Left colon (tissue), 2 donors: ENCODE results near the gene PIK3R4. TPM values are rescaled to one million over a fixed set of nuclear protein-coding genes. Genes with fewer than 3 reads are reported as not detected.

Experiments used
- ATAC-seq: fragments of 200-7000 bp; cut with Tn5 transposase; one replicate; pipeline ENCODE4 v1.9.1; 2020; ENCODE audit warnings: mild to moderate bottlenecking, moderate library complexity
- DNase-seq, 2 donors: peaks; one replicate each; pipeline ENCODE4 v3.0.0-alpha.2; 2020
- intact Hi-C, 2 donors: fragments of 100-400 bp; cut with DNase I in 1 of 2; cut with micrococcal nuclease in 1 of 2; formaldehyde crosslinking; loops; one replicate each; pipeline versions ENCODE4 v1.11.2 to v1.14.0; 2022; cut with DNase I, micrococcal nuclease
- long read RNA-seq: library from polyadenylated mRNA; unstranded; transcript quantifications from one replicate; pipeline ENCODE4 v2.0.0, GENCODE V29; 2021
- total RNA-seq, 2 donors: library from RNA; stranded (reverse); fragmentation: NEBNext Ultra II Directional; extraction: Animal tissue kit (Norgen Biotek cat#: 25700); gene quantifications; one replicate each; pipeline ENCODE4 v1.2.1, GENCODE V29; 2021
- donor health status: DM: no; HTN: no; CAD: no.
- donor health status: DM: yes; HTN: yes; CAD: no.

PIK3R4 gene
- 10 to 100 TPM; 20.2 to 21.2 TPM for total RNA-seq
- long read RNA-seq, full-length matches to known transcripts, result 1 of 6 reads
- long read RNA-seq, partial matches to known transcripts, result 3 of 6 reads
- long read RNA-seq, other reads (novel, unspliced or antisense), result 2 of 6 reads

DNA sequence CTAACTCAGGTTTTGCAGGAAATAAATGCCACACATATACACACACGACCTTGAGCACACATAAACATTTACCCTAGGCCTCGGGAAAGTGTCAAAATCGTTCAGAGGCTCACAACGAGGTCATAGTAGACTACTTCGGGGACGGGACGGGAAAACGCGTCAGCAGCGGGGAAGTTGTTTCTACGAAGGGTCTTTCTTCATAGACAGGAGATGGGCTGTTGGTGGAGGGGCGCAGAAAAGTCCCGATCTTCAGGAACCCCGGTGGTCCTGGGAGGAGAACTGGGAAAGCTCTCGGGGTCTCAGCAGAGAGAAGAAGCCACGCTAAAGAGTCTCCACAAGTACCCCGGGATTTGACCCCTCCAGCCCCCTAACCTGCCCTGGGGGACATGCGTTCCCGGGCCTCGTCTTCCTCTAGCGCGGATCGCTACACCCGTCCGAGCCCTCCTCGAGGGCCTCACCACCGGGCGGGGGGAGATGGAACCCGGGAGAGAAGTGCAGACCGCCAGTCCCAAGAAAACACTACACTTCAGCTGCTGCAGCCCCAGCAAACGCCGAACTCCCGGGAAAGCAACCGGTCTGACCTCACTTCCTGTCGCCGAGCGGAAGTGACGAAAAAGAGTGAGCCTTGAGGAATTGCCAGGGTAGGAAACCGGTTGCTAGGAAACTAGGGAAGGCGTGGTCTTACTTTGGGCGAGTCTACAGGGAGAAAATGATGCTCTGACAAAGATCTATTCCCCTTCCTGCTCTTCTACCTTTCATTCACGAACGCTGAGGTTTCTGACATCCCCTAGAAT lies at the start of gene PIK3R4:
Gene PIK3R4 (minus strand): TSS at position 584 of the 794 bp plus-strand sequence. CDS start 1,611 bp downstream, outside the sequence.
- intact Hi-C loops, result no loop called here
- ATAC-seq (peak; percentile 97), DNase-seq (peak; percentile 94 to 96)

DNA sequence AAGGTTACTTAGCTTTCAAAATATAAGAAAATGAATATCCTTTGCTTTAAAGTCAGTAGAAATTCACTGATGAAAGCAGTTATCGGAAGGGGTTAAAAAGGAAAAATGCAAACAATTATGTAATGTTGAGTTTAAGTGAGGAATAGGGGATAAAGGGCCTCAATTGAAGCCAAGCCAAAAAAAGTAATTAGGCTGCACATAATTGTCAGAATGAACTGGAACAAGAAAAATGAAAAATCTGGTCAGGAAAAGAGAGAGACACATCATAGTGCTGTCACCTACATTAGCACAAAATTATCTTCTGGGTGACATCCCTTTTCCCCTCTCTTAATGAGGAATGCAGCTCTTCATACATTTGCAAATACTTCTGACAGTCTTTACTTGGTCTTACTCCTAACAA lies 48.8 kb upstream of the PIK3R4 start:
- ATAC-seq, result no peak
- intact Hi-C loops, result no loop called here
- no peak for DNase-seq

DNA sequence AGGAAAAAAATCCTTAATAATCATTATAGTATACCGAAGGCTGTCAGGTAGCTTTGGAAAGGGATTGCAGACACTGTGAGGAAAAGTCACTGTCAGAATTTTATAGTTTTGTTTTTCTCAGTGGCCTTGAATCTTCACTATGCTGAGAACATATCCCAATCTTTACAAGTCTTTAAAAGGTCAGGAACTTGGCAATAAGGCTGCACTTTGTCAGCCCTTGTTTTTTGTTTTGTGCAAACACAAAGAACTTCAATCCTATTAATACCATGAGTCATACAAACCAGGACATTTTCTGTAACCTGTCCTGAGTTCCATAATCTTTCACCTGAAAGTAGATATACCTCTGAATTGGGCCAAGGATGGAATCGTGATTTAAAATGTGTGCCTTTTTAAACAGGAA lies 45.6 kb upstream of the PIK3R4 start:
- ATAC-seq (no peak), DNase-seq (no peak)

DNA sequence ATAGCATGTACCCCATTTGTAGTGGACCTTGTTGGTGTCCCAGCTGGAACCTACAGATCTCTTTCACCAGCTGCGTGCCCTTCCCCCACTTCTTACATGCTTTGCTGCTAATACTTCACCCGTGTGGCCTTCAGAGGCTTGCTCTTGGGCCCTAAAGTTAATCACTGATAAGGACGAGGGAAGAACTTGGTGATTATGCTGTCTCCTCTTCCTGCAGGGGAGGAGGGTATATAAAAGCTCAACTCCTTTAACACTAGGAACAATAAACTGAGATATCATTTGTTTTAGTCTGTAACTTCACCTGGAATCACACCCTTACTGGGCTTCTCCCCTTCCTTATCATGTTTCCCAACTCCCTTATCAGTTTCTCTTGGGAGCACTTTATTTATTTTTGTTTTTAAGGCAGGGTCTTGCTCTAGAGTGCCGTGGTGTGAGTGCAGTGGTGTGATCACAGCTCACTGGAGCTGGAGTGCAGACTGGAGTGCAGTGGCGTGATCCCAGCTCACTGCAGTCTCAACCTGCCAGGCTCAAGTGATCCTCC lies 43.2 kb upstream of the PIK3R4 start:
- ATAC-seq (peak; percentile 91), DNase-seq (peak; percentile 61 to 69)
- intact Hi-C loops, result no loop called here

More for the DNA sequence above, 45.6 kb upstream of the PIK3R4 start:
- intact Hi-C loops, result no loop called here

- no peak for ATAC-seq
- intact Hi-C loops, result no loop called here
Measured at GRCh38 chr3:130787422-130788068, 40.9 kb upstream of the PIK3R4 start.

DNA sequence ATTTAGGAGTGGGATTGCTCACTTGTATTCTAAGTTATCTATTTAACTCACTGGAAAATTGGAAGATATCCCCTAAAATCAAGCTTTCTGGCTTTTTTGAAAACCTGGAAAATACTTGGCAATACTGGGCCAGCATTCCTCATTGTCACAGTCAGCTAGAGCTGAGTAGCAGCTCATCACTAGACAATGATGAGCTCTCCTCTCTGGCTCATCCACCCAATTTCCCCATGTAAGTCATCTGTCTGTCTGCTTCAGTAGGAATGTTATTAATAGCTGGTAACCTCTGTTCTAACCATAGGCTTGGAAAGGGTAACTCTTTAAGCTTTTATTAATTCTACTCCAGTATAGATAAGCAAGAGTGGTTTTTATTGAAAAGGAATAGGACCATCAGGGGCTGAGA lies 39.7 kb upstream of the PIK3R4 start:
- DNase-seq (no peak), ATAC-seq (no peak)
- intact Hi-C loops, result no loop called here

More at GRCh38 chr3:130787422-130788068, 40.9 kb upstream of the PIK3R4 start:
- no peak for DNase-seq

DNA sequence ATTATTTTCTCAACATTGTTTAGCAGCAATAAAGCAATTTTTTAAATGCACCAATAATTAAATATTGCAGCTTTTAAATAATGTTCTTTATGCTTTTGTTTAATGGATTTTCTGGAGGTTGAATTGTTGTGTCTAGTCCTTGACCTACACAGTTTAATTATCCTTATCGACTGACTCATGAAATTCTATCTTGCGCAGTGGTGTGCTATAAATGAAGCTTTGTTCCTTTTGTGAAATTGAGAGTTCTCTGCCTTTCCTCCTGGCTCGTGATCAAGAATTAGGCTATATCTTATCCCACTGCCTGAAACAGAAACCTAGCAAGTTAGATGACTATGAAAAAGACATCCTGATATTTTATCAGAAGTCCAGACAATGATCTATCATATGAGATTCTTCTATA lies 37.0 kb upstream of the PIK3R4 start:
- ATAC-seq (peak; percentile 85), DNase-seq (no peak)
- intact Hi-C loops, result no loop called here

- intact Hi-C loops, result no loop called here
- DNase-seq (no peak), ATAC-seq (no peak)
Measured at GRCh38 chr3:130779486-130779885, 32.9 kb upstream of the PIK3R4 start.

DNA sequence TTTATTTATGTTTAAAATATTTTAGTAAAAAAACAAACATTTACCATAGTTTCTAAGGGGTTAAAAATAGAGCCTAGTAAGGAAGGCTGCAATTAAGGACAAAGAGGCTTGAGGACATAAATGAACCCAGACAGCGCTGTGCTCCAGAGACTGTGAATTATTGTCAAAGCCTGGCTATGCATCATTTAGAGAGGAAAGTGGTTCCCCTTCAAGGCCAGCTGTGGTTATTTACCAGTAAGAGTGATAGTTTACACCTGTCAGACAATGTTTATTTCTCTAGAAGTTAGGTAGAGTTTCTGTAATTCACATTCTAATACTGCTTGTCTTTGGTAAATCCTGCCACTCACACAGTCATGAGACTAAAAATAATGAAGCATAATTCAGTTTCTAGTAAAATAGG lies 32.4 kb upstream of the PIK3R4 start:
- ATAC-seq (no peak), DNase-seq (no peak)
- intact Hi-C loops, result no loop called here

GRCh38 chr3:130773366-130773765 lies 26.7 kb upstream of the PIK3R4 start:
- DNase-seq, result no peak
- intact Hi-C loops, result no loop called here
- ATAC-seq, result no peak

- intact Hi-C loops, result no loop called here
- DNase-seq (no peak), ATAC-seq (no peak)
Measured at GRCh38 chr3:130772129-130772528, 25.5 kb upstream of the PIK3R4 start.

DNA sequence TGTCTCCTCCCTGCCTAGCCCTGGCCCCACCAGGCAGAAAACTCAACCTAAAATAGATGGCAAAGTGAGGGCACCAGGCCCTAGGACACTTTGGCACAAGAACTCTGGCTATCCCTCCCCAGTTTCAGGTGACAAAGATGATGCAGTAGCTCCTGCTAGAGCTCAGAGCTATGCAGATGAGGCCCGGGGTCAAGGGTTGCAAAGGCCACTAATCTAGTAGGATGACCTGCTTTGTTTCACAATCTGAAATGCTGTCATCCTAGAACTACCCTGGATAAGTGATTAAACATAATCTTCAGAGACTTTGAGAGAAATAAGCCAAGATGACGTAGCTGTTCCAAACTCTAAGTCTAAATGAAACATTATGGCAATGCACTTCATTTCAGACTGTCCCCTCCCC lies 24.0 kb upstream of the PIK3R4 start:
- ATAC-seq, result peak; percentile 50
- no peak for DNase-seq
- intact Hi-C loops, result no loop called here

- ATAC-seq (no peak), DNase-seq (no peak)
- intact Hi-C loops, result no loop called here
Measured at GRCh38 chr3:130761730-130762311, 15.2 kb upstream of the PIK3R4 start.

GRCh38 chr3:130760922-130761321 lies 14.3 kb upstream of the PIK3R4 start:
- intact Hi-C loops, result no loop called here
- ATAC-seq (no peak), DNase-seq (no peak)

- DNase-seq, result peak in 1 of 2 donors; percentile 46
Measured at GRCh38 chr3:130759692-130760338, 13.2 kb upstream of the PIK3R4 start.

DNA sequence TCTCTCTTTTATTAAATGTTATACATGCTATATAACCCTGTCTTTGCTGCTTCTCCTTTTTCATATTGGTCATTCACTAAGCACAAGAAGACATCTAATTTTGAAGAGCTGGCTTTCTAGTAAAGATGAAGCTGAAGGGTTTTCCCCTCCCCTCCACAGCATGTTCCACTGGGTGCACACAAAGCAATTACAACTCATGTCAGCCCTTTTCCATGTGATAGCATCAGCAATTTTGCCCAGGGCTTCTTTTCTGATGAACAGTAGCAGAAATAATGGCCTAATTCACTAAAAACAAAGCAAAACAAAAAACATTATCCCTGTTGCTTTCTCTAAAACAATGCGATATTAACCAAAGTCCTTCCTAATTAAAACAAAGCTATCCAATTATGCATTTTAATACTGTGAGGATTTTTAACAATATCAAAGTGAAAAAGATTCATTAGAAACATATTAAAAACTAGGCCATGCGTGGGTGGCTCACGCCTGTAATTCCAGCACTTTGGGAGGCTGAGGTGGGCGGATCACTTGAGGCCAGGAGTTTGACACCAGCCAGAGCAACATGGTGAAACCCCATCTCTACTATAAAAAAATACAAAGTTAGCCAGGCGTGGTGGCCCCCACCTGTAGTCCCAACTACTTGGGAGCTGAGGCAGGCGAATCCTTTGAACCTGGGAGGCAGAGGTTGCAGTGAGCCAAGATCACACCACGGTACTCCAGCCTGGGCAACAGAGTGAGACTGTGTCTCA lies 12.2 kb upstream of the PIK3R4 start:
- intact Hi-C loops, result loop anchor here in 1 of 2 donors (2.0 kb wide), 1 partner anchor 134 kb away; no protein-coding TSS in a partner anchor
- no peak for DNase-seq
- ATAC-seq, result no peak

More at GRCh38 chr3:130759692-130760338, 13.2 kb upstream of the PIK3R4 start:
- peak; percentile 85 for ATAC-seq
- intact Hi-C loops, result loop anchor here in 1 of 2 donors (2.0 kb wide), 1 partner anchor 133 kb away; no protein-coding TSS in a partner anchor

- intact Hi-C loops, result loop anchor here in 1 of 2 donors (2.0 kb wide), 1 partner anchor 135 kb away; no protein-coding TSS in a partner anchor
- no peak for DNase-seq
- ATAC-seq, result peak; percentile 51
Measured at GRCh38 chr3:130757611-130758150, 11.1 kb upstream of the PIK3R4 start.

DNA sequence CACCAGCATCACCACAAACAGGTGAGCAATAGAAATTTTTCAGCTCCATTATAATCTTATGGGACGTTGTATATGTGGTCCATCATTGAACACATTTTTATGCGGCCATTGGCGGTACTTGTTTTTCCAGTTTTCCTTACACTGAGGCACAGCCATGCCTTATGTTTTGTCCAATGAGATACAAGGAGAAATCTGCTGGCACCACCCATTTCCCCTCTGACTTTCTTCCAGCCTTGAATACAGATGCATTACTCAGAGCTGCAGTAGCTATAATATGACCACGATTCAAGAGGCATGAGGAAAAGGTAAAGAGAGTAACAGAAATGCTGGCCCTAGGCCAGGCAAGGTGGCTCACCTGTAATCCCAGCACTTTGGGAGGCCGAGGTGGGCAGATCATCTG lies 9.0 kb upstream of the PIK3R4 start:
- DNase-seq, result no peak
- intact Hi-C loops, result no loop called here
- peak; percentile 61 for ATAC-seq
